Measurements from ENCODE around the gene BET1L. TPM values are rescaled to one million over a fixed set of nuclear protein-coding genes. Genes with fewer than 3 reads are reported as not detected.

Gene BET1L
- total RNA-seq = 16.4 and 17.3 TPM in 2 replicates

GRCh38 chr11:207208-207862 lies at the start of gene BET1L, which contains the start of gene RIC8A:
TSS of gene BET1L (minus strand) at chr11:207399. CDS start at chr11:207321, 78 bp downstream.
TSS of gene RIC8A (plus strand) at chr11:207708. CDS start at chr11:208855, 1,147 bp downstream.

DNA sequence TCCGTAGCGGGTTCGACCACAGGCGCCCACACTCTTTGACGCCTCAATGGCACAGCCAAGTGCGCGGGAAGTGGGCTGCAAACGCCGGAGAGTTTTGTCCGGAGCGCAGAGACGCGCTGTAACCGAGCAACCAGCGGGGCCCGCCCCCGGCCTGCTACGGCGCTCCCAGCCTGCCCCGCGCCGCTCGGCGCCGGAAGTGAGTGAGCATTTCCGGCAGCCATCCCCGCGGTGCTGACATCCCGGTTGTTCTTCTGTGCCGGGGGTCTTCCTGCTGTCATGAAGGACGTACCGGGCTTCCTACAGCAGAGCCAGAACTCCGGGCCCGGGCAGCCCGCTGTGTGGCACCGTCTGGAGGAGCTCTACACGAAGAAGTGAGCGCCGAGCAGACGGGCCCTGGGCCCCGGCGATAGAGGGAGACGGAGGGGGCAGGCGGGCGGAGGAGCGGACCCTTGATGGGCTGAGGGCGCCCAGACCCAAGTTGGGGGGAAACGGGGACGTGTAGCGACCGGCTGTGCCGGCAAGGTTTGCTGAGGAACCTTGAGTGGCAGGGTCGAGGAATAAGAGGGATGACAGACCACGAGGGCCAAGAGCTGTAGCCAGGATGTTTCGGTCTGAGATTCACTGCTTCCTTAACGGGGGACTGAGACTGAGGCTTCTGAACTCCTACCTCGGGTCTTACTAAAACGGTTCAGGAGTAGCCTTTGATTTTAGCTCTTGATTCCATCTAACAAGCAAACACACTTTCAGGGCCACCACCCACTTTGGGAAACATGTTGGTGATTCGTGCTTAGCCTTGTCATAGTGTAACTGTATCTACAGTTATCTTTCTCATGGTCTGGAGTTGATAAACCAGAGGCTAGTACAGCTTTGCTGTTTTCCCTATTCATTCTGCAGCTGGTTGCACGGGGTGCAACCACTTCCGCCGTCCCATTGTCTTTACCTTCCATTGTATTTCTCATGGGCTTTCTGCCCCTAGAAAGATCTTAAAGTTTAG lies 29.9 kb upstream of the BET1L start, which contains the start of gene PSMD13:
Gene PSMD13 (plus strand): TSS at position 203 of the 994 bp plus-strand sequence. CDS start 74 bp downstream, at position 277.

GRCh38 chr11:235997-236773 lies 29.0 kb upstream of the BET1L start, which contains the start of gene SIRT3:
TSS of gene SIRT3 (minus strand) at chr11:236342. CDS start at chr11:236328, 14 bp downstream.

GRCh38 chr11:192674-193128 lies 14.5 kb downstream of the BET1L start, which contains the start of gene SCGB1C1:
TSS of gene SCGB1C1 (plus strand) at chr11:193078. CDS start at chr11:193100, 22 bp downstream.

Small RNAs within 50 kb of the gene (small RNA-seq; reads per million reads assigned to genes)
- not detected for gene RNU6-447P

Other genes with a start within 250 kb of the BET1L start
- gene SCGB1C1, start 14.3 kb downstream of the BET1L start, total RNA-seq = not detected in 2 replicates
- 95.9 and 130 TPM in 2 replicates for gene RIC8A, start 309 bp upstream of the BET1L start, total RNA-seq
- 8.0 and 11.8 TPM in 2 replicates for gene SIRT3, start 28.9 kb upstream of the BET1L start, total RNA-seq
- 117 TPM in 2 replicates for gene PSMD13, start 29.6 kb upstream of the BET1L start, total RNA-seq
- under 0.01 TPM in 1 of 2 replicates, not detected in the other for gene NLRP6, start 71.0 kb upstream of the BET1L start, total RNA-seq
- gene PGGHG, start 81.7 kb upstream of the BET1L start, total RNA-seq = 11.0 and 11.7 TPM in 2 replicates
- not detected in 2 replicates for gene IFITM5, start 92.1 kb upstream of the BET1L start, total RNA-seq
- gene IFITM2, start 100.4 kb upstream of the BET1L start, total RNA-seq = 62.6 and 170 TPM in 2 replicates
- 9.6 and 32.7 TPM in 2 replicates for gene IFITM1, start 106.6 kb upstream of the BET1L start, total RNA-seq
- gene IFITM3, start 113.5 kb upstream of the BET1L start, total RNA-seq = 60.0 and 93.0 TPM in 2 replicates
- 0.59 and 0.73 TPM in 2 replicates for gene B4GALNT4, start 162.1 kb upstream of the BET1L start, total RNA-seq
- gene PKP3, start 186.8 kb upstream of the BET1L start, total RNA-seq = 1.8 and 2.5 TPM in 2 replicates
- gene SIGIRR, start 207.6 kb upstream of the BET1L start, total RNA-seq = 18.6 and 18.7 TPM in 2 replicates
- gene ANO9, start 234.6 kb upstream of the BET1L start, total RNA-seq = under 0.01 TPM in 1 of 2 replicates, not detected in the other
- 29.4 and 36.2 TPM in 2 replicates for gene PTDSS2, start 242.9 kb upstream of the BET1L start, total RNA-seq

Data from subcutaneous preadipocyte (primary cell).